GM12878 (cell line): ENCODE measurements around the gene LSM6. TPM values are rescaled to one million over a fixed set of nuclear protein-coding genes. Genes with fewer than 3 reads are reported as not detected.

Source experiments
- ATAC-seq: fragments of 200-7000 bp; cut with Tn5 transposase; 3 replicates; pipeline ENCODE4 v1.9.1; 2020; ENCODE audit warnings: mild to moderate bottlenecking, moderate library complexity
- BruUV-seq: library from RNA; stranded (reverse); fragments of 400-500 nt; replicated peaks from 2 replicates; lab custom pipeline; 2021; lab: Mats Ljungman, UMichigan
- CTCF ChIA-PET: fragments of 300-600 bp; sonication (Branson Sonifier 250); formaldehyde crosslinking; extraction: SDS; loops from one replicate; lab custom pipeline; 2021; ENCODE audit warnings: inconsistent platforms; lab: Yijun Ruan, JAX
- POLR2A ChIA-PET: fragments of 350-600 bp; formaldehyde crosslinking; extraction: SDS; loops from one replicate; lab custom pipeline; 2021; ENCODE audit warnings: inconsistent platforms; lab: Charles Lee
- RAD21 ChIA-PET: fragments of 300-600 bp; sonication (Branson Sonifier 250); formaldehyde crosslinking; loops from one replicate; lab custom pipeline; 2023; ENCODE audit warnings: antibody characterized with exemption; ENCODE audit not compliant: unreplicated experiment; lab: Charles Lee
- SMC1A ChIA-PET: fragments of 300-600 bp; sonication (Branson Sonifier 250); formaldehyde crosslinking; loops from one replicate; lab custom pipeline; 2023; ENCODE audit not compliant: unreplicated experiment, uncharacterized antibody; lab: Charles Lee
- DNase-seq: peaks from one replicate; pipeline ENCODE4 v3.0.0-alpha.2; 2011; ENCODE audit warnings: low read depth, low spot score
- FAIRE-seq: peaks from 3 replicates; lab custom pipeline; 2011; peaks lifted over from hg19 to GRCh38; lab: Jason Lieb, UNC
- H2AFZ ChIP-seq: 2 replicates; pipeline ENCODE4 v1.6.0; 2011; ENCODE audit warnings: low read depth, low read length, control low read depth; ENCODE audit not compliant: control insufficient read depth
- H3K27ac ChIP-seq: 2 replicates; pipeline ENCODE4 v1.5.1; 2011; ENCODE audit warnings: control low read depth; ENCODE audit not compliant: control insufficient read depth, insufficient read depth
- H3K27me3 ChIP-seq, 2 experiments: replicated peaks in 1 of 2; 2 replicates each; pipeline versions ENCODE4 v1.6.0 to v1.6.1; 2011; ENCODE audit warnings: low read length in 1 of 2; ENCODE audit not compliant: control insufficient read depth in 2 of 2, insufficient read depth in 2 of 2
- H3K36me3 ChIP-seq, 2 experiments: 2 replicates each; pipeline ENCODE4 v1.5.1; 2011; ENCODE audit warnings: low read length in 1 of 2; ENCODE audit not compliant: control insufficient read depth in 2 of 2, insufficient read depth in 2 of 2
- H3K4me1 ChIP-seq: 2 replicates; pipeline ENCODE4 v1.6.1; 2011; ENCODE audit warnings: mild to moderate bottlenecking, low read length, moderate library complexity, mixed read lengths; ENCODE audit not compliant: control insufficient read depth, insufficient read depth
- H3K4me2 ChIP-seq: 2 replicates; pipeline ENCODE4 v1.6.0; 2011; ENCODE audit warnings: control low read depth; ENCODE audit not compliant: control insufficient read depth, insufficient read depth
- H3K4me3 ChIP-seq: fragments of 200-600 bp; sonication (generic); 2 replicates; pipeline ENCODE4 v1.5.1; 2016
- H3K79me2 ChIP-seq: 2 replicates; pipeline ENCODE4 v1.6.0; 2011; ENCODE audit warnings: low read length; ENCODE audit not compliant: control insufficient read depth, insufficient read depth
- H3K9ac ChIP-seq: 2 replicates; pipeline ENCODE4 v1.8.0; 2011; ENCODE audit warnings: low read length, control low read depth, mixed read lengths; ENCODE audit not compliant: control insufficient read depth, insufficient read depth
- H3K9me3 ChIP-seq: replicated peaks from 3 replicates; pipeline ENCODE4 v1.5.1; 2011; ENCODE audit warnings: mild to moderate bottlenecking, low read length; ENCODE audit not compliant: control insufficient read depth, insufficient read depth
- H4K20me1 ChIP-seq: 2 replicates; pipeline ENCODE4 v1.6.0; 2011; ENCODE audit not compliant: control insufficient read depth, insufficient read depth
- BCL3 ChIP-seq: IDR thresholded peaks from 2 replicates; pipeline ENCODE4 v1.6.1; 2011; ENCODE audit warnings: borderline replicate concordance, low read depth, mild to moderate bottlenecking, moderate library complexity, low read length; ENCODE audit not compliant: insufficient read depth, poor library complexity, severe bottlenecking
- DPF2 ChIP-seq: fragments of 450-650 bp; IDR thresholded peaks from 2 replicates; pipeline ENCODE4 v1.6.1; 2017; ENCODE audit warnings: mild to moderate bottlenecking
- RCOR1 ChIP-seq: conservative IDR thresholded peaks from 2 replicates; pipeline ENCODE4 v1.6.1; 2012; ENCODE audit warnings: low read depth, low read length, improper control_type of control experiment
- ZNF592 ChIP-seq: fragments of 450-650 bp; IDR thresholded peaks from 2 replicates; pipeline ENCODE4 v1.6.1; 2017; ENCODE audit warnings: mild to moderate bottlenecking, moderate library complexity
- WGBS: methylation state at CpG from one replicate; pipeline ENCODE4 v1.1.6; 2016; ENCODE audit warnings: low lambda C conversion rate; ENCODE audit not compliant: insufficient replicate concordance, insufficient coverage; ENCODE audit errors: missing lambda C conversion rate; 5-methylcytosine and 5-hydroxymethylcytosine counted together
- in situ Hi-C: fragments of 300-500 bp; cut with MboI; formaldehyde crosslinking; loops from 9 replicates; pipeline ENCODE4 v1.14.3; 2018; ENCODE audit warnings: mixed read lengths
- intact Hi-C: fragments of 100-400 bp; cut with micrococcal nuclease; formaldehyde crosslinking; loops from one replicate; pipeline ENCODE4 v1.14.2; 2022; ENCODE audit not compliant: unreplicated experiment
- polyA plus RNA-seq, 11 experiments: library from polyadenylated mRNA; depleted of rRNA in 4 of 11; unstranded in 6 of 11; stranded (reverse) in 5 of 11; fragments of >200 nt; fragmentation: Nextera tagmentation in 4 of 11; fragmentation: Illumina TruSeq in 1 of 11; extraction: Ambion mirVana in 4 of 11; extraction: Trizol in 1 of 11; gene quantifications; 1 replicate in 1 of 11; 2 replicates in 10 of 11; pipeline versions ENCODE4 v1.2.1 to v1.2.3, GENCODE V29; 2011 to 2016; ENCODE audit warnings: inconsistent platforms in 2 of 11, missing spikeins in 2 of 11, low read depth in 1 of 11
- total RNA-seq, 4 experiments: library from RNA; depleted of rRNA in 3 of 4; stranded (reverse); fragments of >200 nt in 3 of 4; fragmentation: Illumina TruSeq in 1 of 4; extraction: Trizol in 1 of 4; gene quantifications; 2 replicates each; pipeline versions ENCODE4 v1.2.1 to v1.2.3, GENCODE V29; 2013 to 2021

LSM6 gene
- total and polyA plus RNA-seq, 10 of the 15 experiments (the other 5 are each of a cell fraction or from before 2014, with no cell fraction given): 68.0 to 282 (median 229) TPM

DNA sequence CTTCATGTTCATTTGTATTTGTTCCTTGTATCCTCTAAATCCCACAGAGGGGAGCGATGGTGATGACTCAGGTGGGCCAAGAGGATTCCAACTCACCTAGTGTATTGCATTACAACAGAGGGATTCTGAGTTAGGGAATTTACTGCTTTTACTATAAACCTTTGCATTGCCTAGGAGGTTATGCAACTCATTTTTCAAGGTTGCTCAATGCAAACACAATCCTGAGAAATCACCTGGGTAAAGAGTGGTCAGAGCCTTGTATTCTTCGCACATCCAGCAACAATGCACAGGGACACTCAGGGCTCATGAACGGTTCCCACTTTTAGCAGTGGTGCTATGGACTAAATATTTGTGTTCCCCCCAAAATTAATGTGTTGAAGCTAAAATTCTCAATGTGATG lies 28.6 kb upstream of the LSM6 start:
- Histone ChIP-seq H3K27me3 (no peaks in the 10 kb centered on the region), H3K4me3 (no peak overlapping the region), H3K27ac (no peak overlapping the region), H3K36me3 (no peaks in the 10 kb centered on the region), H4K20me1 (no peaks in the 10 kb centered on the region), H2AFZ (no peak overlapping the region), H3K4me2 (no peak overlapping the region), H3K79me2 (no peaks in the 10 kb centered on the region), H3K4me1 (no peaks in the 10 kb centered on the region), H3K9me3 (no peaks in the 10 kb centered on the region), H3K9ac (no peak overlapping the region)
- in situ Hi-C loops (no loop called here), intact Hi-C loops (no loop called here)
- ATAC-seq (no peak), DNase-seq (no peak), FAIRE-seq (no peak)
- ChIA-PET POLR2A (interaction anchor here (1.4 kb wide), 1 partner anchor 10 kb away, joined by 4 read pairs; no protein-coding TSS in a partner anchor), SMC1A (interaction anchor here (0.9 to 1.8 kb wide), 4 partner anchors 13 to 87 kb away, joined by 3 to 5 read pairs (median 4); no protein-coding TSS in a partner anchor), RAD21 (no interaction called here), CTCF (interaction anchor here (0.9 to 1.1 kb wide), 2 partner anchors 10 to 13 kb away, joined by 3 read pairs; no protein-coding TSS in a partner anchor)
- WGBS: 36% methylated on average over 3 of the region's 3 CpGs
- TF ChIP-seq RCOR1 (no peak), BCL3 (peak; percentile 65)
- BruUV-seq: no TSS peak

DNA sequence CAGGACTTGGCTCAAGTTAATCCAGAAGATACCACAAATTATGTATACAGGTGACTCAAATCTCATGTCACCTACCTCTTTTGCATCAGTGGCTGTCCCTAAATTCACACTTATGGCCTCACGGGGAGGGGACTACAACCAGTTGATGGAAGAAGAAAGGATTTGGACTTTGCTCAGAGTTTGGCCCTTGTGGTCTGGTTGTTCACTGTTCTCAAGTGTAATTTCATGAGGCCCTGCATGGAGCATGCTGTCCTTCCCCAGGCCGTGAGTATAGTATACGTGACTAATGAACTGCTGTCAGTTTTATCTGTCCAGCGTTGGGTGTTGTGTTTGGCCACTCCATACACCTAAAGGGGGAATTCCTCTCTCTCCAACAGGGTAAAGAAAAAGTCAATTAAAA lies 27.5 kb upstream of the LSM6 start:
- Histone ChIP-seq H4K20me1 (no peaks in the 10 kb centered on the region), H3K4me3 (no peak overlapping the region), H3K27ac (no peak overlapping the region), H3K27me3 (no peaks in the 10 kb centered on the region), H3K79me2 (no peaks in the 10 kb centered on the region), H2AFZ (no peak overlapping the region), H3K9ac (no peak overlapping the region), H3K4me2 (no peak overlapping the region), H3K9me3 (no peaks in the 10 kb centered on the region), H3K36me3 (no peaks in the 10 kb centered on the region), H3K4me1 (no peaks in the 10 kb centered on the region)
- SMC1A ChIA-PET: interaction anchor here (0.7 to 1.1 kb wide), 2 partner anchors 11 to 58 kb away, joined by 3 to 4 read pairs; no protein-coding TSS in a partner anchor
- 72% methylated on average over 4 of the region's 4 CpGs for WGBS
- in situ Hi-C loops: no loop called here
- DNase-seq (no peak), FAIRE-seq (no peak), ATAC-seq (no peak)
- CTCF ChIA-PET: interaction anchor here (0.9 to 1.8 kb wide), 2 partner anchors 17 to 53 kb away, joined by 3 to 6 read pairs; no protein-coding TSS in a partner anchor
- RAD21 ChIA-PET: interaction anchor here (1.0 kb wide), 1 partner anchor 11 kb away, joined by 3 read pairs; no protein-coding TSS in a partner anchor
- POLR2A ChIA-PET: interaction anchor here (0.6 to 1.4 kb wide), 3 partner anchors 9 to 47 kb away, joined by 4 to 5 read pairs (median 4); no protein-coding TSS in a partner anchor
- TF ChIP-seq ZNF592: no peak
- no peak for TF ChIP-seq DPF2
- intact Hi-C loops: no loop called here
- BruUV-seq: no TSS peak
